HepG2 (cell line): ENCODE measurements around the gene HES6. TPM values are rescaled to one million over a fixed set of nuclear protein-coding genes. Genes with fewer than 3 reads are reported as not detected.
A peak's percentile ranks its signal among the peaks of the same experiment; 100 is the strongest.

Experiments
- AHDC1 ChIP-seq: sonication (generic); formaldehyde crosslinking; IDR thresholded peaks from 2 replicates; pipeline ENCODE4 v1.5.1; 2020; ENCODE audit warnings: mild to moderate bottlenecking, missing genetic modification reagents, borderline replicate concordance
- BRD4 ChIP-seq: sonication (generic); formaldehyde crosslinking; IDR thresholded peaks from 2 replicates; pipeline ENCODE4 v1.4.0; 2020; ENCODE audit warnings: missing genetic modification reagents
- EEA1 ChIP-seq: sonication (generic); formaldehyde crosslinking; IDR thresholded peaks from 2 replicates; pipeline ENCODE4 v1.5.1; 2020; ENCODE audit warnings: mild to moderate bottlenecking, missing genetic modification reagents, borderline replicate concordance
- MIER2 ChIP-seq: IDR thresholded peaks from 2 replicates; pipeline ENCODE4 v1.6.1; 2016; ENCODE audit warnings: missing biosample characterization, missing genetic modification reagents
- MZF1 ChIP-seq: sonication (generic); formaldehyde crosslinking; IDR thresholded peaks from 2 replicates; pipeline ENCODE4 v1.8.1; 2023; ENCODE audit warnings: mild to moderate bottlenecking, missing genetic modification reagents, borderline replicate concordance
- SAP130 ChIP-seq: IDR thresholded peaks from 2 replicates; pipeline ENCODE4 v1.6.1; 2016; ENCODE audit warnings: low read depth
- TOPORS ChIP-seq: sonication (generic); formaldehyde crosslinking; IDR thresholded peaks from 2 replicates; pipeline ENCODE4 v1.8.0; 2023; ENCODE audit warnings: mild to moderate bottlenecking, missing genetic modification reagents
- ZBTB38 ChIP-seq: sonication (generic); formaldehyde crosslinking; IDR thresholded peaks from 2 replicates; pipeline ENCODE4 v1.5.1; 2020; ENCODE audit warnings: mild to moderate bottlenecking, missing genetic modification reagents
- ZNF883 ChIP-seq: sonication (generic); formaldehyde crosslinking; IDR thresholded peaks from 2 replicates; pipeline ENCODE4 v1.5.1; 2020; ENCODE audit warnings: mild to moderate bottlenecking, missing genetic modification reagents; ENCODE audit errors: not compliant biosample characterization
- polyA plus RNA-seq, 8 experiments: library from polyadenylated mRNA; depleted of rRNA in 3 of 8; stranded (reverse) in 7 of 8; unstranded in 1 of 8; fragments of >200 nt; fragmentation: Illumina TruSeq in 4 of 8; extraction: Trizol in 4 of 8; gene quantifications; 2 replicates each; pipeline versions ENCODE4 v1.2.1 to v1.2.3, GENCODE V29; 2011 to 2016; ENCODE audit warnings: low read depth in 4 of 8, missing spikeins in 1 of 8, mixed read lengths in 1 of 8; ENCODE audit not compliant: insufficient read depth in 1 of 8
- total RNA-seq, 5 experiments: library from RNA; depleted of rRNA; stranded (reverse); fragments of >200 nt; fragmentation: Illumina TruSeq; extraction: Trizol; gene quantifications; 2 replicates each; pipeline ENCODE4 v1.2.3, GENCODE V29; 2016; ENCODE audit warnings: low read depth in 1 of 5
- TF ChIP-seq, protein P1 (sequence below): sonication (generic); formaldehyde crosslinking; IDR thresholded peaks from 2 replicates; pipeline ENCODE4 v1.5.0; 2020; ENCODE audit warnings: mild to moderate bottlenecking, missing genetic modification reagents, moderate library complexity
- TF ChIP-seq, protein P2 (sequence below): sonication (generic); formaldehyde crosslinking; IDR thresholded peaks from 2 replicates; pipeline ENCODE4 v1.8.1; 2023; ENCODE audit warnings: mild to moderate bottlenecking, inconsistent platforms, moderate library complexity, missing genetic modification reagents, borderline replicate concordance

The HES6 gene
- total and polyA plus RNA-seq, 2 of the 13 experiments (the other 11 are each of a cell fraction or from before 2014, with no cell fraction given) = 19.5 to 82.8 TPM

- TF ChIP-seq, protein P1, sequence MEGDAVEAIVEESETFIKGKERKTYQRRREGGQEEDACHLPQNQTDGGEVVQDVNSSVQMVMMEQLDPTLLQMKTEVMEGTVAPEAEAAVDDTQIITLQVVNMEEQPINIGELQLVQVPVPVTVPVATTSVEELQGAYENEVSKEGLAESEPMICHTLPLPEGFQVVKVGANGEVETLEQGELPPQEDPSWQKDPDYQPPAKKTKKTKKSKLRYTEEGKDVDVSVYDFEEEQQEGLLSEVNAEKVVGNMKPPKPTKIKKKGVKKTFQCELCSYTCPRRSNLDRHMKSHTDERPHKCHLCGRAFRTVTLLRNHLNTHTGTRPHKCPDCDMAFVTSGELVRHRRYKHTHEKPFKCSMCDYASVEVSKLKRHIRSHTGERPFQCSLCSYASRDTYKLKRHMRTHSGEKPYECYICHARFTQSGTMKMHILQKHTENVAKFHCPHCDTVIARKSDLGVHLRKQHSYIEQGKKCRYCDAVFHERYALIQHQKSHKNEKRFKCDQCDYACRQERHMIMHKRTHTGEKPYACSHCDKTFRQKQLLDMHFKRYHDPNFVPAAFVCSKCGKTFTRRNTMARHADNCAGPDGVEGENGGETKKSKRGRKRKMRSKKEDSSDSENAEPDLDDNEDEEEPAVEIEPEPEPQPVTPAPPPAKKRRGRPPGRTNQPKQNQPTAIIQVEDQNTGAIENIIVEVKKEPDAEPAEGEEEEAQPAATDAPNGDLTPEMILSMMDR = peak; percentile 36
- TF ChIP-seq BRD4 = no peak
- no peak for TF ChIP-seq EEA1 (CRISPR knock-in tag)
- peak; percentile 31; the same call in 1 of the 2 replicates for TF ChIP-seq ZBTB38 (CRISPR knock-in tag)
- TF ChIP-seq, protein P2, sequence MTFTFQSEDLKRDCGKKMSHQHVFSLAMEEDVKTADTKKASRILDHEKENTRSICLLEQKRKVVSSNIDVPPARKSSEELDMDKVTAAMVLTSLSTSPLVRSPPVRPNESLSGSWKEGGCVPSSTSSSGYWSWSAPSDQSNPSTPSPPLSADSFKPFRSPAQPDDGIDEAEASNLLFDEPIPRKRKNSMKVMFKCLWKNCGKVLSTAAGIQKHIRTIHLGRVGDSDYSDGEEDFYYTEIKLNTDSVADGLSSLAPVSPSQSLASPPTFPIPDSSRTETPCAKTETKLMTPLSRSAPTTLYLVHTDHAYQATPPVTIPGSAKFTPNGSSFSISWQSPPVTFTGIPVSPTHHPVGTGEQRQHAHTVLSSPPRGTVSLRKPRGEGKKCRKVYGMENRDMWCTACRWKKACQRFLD (CRISPR knock-in tag) = no peak
- TF ChIP-seq AHDC1 (CRISPR knock-in tag) = no peak
- TF ChIP-seq TOPORS = no peak
- TF ChIP-seq MZF1 (CRISPR knock-in tag) = 0 out of 2 replicates have a peak, but pooled peaks have one; percentile 81
- no peak for TF ChIP-seq MIER2 (CRISPR knock-in tag)
- TF ChIP-seq ZNF883 (CRISPR knock-in tag) = peak; percentile 38
- TF ChIP-seq SAP130 (CRISPR knock-in tag) = peak; percentile 26; the same call in 1 of the 2 replicates
Observed at GRCh38 chr2:238240757-238241711, 1.2 kb upstream of the HES6 start (continued).
